IPS DF 6.9 (cell line): Measurements from ENCODE around the gene FBXO48.

Experiments used
- DNase-seq: peaks from one replicate; pipeline ENCODE4 v3.0.0-alpha.2; 2013; ENCODE audit warnings: low read depth, low spot score
- H3K27ac ChIP-seq: one replicate; pipeline ENCODE4 v1.5.1; 2013; ENCODE audit warnings: low read length, control low read depth
- H3K27me3 ChIP-seq: 2 replicates; pipeline ENCODE4 v1.6.1; 2013; ENCODE audit warnings: mild to moderate bottlenecking, low read length; ENCODE audit not compliant: control insufficient read depth, insufficient read depth
- H3K36me3 ChIP-seq: 2 replicates; pipeline ENCODE4 v1.6.1; 2013; ENCODE audit warnings: low read length; ENCODE audit not compliant: control insufficient read depth, insufficient read depth
- H3K4me1 ChIP-seq: 2 replicates; pipeline ENCODE4 v1.6.1; 2013; ENCODE audit warnings: low read length; ENCODE audit not compliant: control insufficient read depth, insufficient read depth
- H3K4me3 ChIP-seq: 2 replicates; pipeline ENCODE4 v1.5.1; 2013; ENCODE audit warnings: mild to moderate bottlenecking, low read length
- H3K9me3 ChIP-seq: 2 replicates; pipeline ENCODE4 v1.6.1; 2013; ENCODE audit warnings: low read length, inconsistent platforms; ENCODE audit not compliant: control insufficient read depth, insufficient read depth
- WGBS: extraction: QIAGEN DNeasy Blood & Tissue Kit; methylation state at CpG from one replicate; pipeline ENCODE4 v1.1.7; 2013; ENCODE audit warnings: mixed read lengths, missing lambda C conversion rate; ENCODE audit not compliant: insufficient read length, insufficient coverage; 5-methylcytosine and 5-hydroxymethylcytosine counted together

FBXO48 gene

DNA sequence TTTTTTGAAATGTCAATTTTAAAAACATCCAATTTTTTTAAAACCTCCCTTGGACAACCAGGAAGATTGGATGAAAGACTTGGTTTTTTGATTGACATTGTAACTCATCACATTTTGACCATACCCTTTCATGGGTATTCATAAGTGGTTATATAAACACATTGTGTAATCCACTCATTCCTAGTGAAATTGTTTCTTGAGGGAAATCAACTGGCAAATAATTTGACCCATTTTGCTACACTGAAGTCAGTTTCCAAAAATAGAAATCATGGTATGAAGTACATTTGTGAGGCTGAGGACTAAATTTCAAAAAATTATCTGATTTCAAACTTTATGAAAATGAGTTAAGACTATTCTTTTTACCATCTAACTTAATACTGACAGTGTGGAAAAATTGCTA lies 31.5 kb downstream of the FBXO48 start:
- Histone ChIP-seq H3K27ac (no peak overlapping the region), H3K36me3 (no peaks in the 10 kb centered on the region), H3K4me3 (no peak overlapping the region), H3K4me1 (no peaks in the 10 kb centered on the region), H3K9me3 (no peaks in the 10 kb centered on the region), H3K27me3 (no peaks in the 10 kb centered on the region)
- DNase-seq: no peak

DNA sequence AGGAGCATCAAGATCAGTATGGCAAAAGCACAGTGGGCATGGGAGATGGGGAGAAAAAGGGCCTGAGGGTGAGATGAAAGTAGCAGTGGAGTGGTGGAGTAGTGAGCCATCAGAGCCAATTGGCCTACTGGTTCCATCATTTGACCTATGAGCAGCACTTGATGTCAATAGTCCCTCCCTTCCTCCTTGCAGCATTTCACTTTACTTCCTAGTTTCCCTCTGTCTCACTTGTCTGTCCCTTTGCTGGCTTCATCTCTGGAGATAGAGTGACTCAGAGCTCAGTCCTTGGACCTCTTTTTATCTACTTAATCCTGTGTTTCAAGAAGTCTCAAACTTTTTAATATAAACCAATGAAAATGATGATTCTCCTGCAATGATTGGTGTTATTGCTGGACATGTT lies 32.1 kb downstream of the FBXO48 start:
- H3K4me1 ChIP-seq: no peaks in the 10 kb centered on the region
- no peaks in the 10 kb centered on the region for H3K9me3 ChIP-seq
- no peak overlapping the region for H3K4me3 ChIP-seq
- no peaks in the 10 kb centered on the region for H3K36me3 ChIP-seq
- DNase-seq: no peak
- H3K27me3 ChIP-seq: no peaks in the 10 kb centered on the region
- H3K27ac ChIP-seq: no peak overlapping the region

DNA sequence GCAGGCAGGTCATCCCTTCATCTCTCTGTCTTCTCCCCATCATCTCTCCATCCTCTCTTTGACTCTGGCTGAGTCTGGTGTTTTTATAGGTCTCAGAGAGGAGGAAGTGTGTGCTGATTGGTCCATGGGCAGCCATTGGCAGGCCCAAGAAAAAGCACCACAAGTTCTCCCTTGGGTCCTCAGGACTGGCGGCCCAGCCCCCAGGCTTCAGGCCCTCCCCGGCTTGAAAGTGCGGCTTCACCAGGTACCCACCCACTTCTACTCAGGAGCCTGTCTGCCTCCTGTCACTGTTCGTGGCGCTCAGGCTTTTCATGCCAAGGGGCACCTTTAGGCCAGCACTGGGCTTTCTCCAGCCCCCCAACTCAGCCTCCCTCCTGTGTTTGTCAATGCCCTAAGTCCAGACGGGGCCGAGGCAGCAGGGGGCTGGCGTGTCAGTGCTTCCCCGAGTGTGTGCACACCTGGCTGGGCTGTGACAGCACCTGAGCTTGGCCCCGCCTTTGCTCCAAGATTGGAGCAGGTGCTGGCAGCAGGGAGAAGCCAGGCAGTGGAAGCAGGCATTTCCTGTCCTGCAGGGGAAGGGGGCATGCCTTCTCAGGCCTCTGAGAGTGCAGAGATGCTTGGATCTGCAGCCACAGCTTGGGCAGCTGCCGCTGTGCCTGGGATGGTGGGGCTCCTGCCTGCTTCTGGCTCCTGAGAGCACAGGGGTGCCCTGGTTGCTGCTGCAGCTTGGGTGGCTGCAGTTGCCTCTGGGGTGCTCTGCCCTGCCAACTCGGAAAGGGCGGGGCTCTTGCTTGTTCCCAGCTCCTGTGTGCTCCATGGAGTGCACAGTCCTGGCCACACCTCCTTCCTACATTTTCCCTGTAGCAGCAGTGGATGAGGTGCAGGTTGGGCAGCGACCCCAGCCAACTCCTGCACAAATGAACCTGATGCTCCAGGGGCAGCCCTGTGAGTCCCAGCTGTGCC lies 34.1 kb downstream of the FBXO48 start:
- Histone ChIP-seq H3K4me3 (no peak overlapping the region), H3K9me3 (no peaks in the 10 kb centered on the region), H3K27ac (no peak overlapping the region), H3K36me3 (no peaks in the 10 kb centered on the region), H3K4me1 (no peaks in the 10 kb centered on the region), H3K27me3 (no peaks in the 10 kb centered on the region)
- no peak for DNase-seq
- no CpG with 5 or more reads among the region's 14 CpGs for WGBS

DNA sequence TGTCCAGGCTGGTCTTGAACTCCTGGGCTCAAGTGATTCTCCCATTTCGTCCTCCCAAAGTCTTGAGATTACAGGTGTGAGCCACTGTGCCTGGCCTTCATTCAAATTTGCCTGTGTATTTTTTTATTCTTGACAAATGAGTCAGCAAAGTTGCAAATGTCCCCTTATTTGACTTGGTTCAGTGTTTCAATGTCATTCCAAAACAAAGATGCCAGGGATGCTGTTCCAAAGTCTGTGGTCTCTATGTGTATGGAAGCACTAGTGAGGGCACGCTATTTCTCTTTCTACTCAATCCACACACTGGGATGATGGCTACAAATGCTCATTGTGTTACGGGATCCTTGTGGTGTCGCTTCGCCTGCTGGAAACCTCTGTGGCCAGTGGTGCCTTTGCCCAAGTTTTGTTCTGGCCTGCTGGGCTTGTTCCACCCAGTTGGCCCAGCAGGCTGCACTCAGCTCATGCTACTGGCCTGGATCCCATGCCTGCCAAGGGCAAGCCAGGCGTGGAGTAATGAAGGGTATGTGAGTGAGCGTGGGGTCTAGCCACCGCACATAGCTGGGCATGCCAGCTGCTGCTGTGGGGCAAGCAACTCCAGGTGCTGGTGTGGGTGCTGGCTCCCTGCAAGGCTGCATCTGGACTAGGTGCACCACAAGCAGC lies 35.6 kb downstream of the FBXO48 start:
- DNase-seq: no peak
- WGBS: no CpG with 5 or more reads among the region's 8 CpGs
- Histone ChIP-seq H3K36me3 (no peaks in the 10 kb centered on the region), H3K27me3 (no peaks in the 10 kb centered on the region), H3K27ac (no peak overlapping the region), H3K4me3 (no peak overlapping the region), H3K9me3 (no peaks in the 10 kb centered on the region), H3K4me1 (no peaks in the 10 kb centered on the region)

DNA sequence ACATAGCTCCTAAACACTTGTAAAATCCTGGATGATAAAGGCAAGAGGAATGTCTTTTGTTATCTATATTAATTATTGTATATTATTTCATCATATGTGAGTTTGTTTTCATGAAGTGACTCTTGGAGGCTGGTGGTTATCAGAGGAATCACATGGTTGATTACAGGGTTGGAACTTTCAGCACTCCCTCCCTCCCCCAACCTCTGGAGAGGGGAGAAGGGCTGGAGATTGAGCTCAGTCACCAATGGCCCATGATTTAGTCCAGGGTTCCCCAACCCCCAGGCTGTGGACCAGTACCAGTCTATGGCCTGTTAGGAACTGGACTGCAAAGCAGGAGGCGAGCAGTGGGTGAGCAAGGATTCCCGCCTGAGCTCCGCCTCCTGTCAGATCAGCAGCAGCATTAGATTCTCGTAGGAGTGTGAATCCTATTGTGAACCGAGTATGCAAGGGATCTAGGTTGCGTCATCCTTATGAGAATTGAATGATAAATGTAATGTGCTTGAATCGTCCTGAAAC lies 37.7 kb downstream of the FBXO48 start:
- Histone ChIP-seq H3K27ac (no peak overlapping the region), H3K4me1 (no peaks in the 10 kb centered on the region), H3K9me3 (no peaks in the 10 kb centered on the region), H3K4me3 (no peak overlapping the region), H3K27me3 (no peaks in the 10 kb centered on the region), H3K36me3 (no peaks in the 10 kb centered on the region)
- no peak for DNase-seq
- WGBS: no CpG with 5 or more reads among the region's 7 CpGs

DNA sequence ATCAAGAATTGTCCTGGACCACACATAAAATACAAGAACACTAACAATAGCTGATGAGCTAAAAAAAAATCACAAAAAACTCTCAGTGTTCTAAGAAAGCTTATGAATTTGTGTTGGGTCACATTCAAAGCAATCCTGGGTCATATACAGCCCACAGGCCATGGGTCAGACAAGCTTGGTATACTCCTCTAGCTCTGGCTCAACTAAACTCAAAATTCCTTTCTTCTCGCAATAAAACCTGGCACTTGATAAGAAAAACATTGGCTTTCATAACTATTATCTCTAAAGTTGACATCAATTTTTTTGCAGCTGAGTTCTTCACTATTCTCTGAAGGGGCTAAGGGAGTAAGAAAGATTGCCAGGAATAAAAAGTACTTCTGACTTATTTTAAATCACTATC lies 38.3 kb downstream of the FBXO48 start:
- Histone ChIP-seq H3K4me3 (no peak overlapping the region), H3K9me3 (no peaks in the 10 kb centered on the region), H3K4me1 (no peaks in the 10 kb centered on the region), H3K36me3 (no peaks in the 10 kb centered on the region), H3K27ac (no peak overlapping the region), H3K27me3 (no peaks in the 10 kb centered on the region)
- WGBS: no CpG with 5 or more reads among the region's 1 CpG
- no peak for DNase-seq

DNA sequence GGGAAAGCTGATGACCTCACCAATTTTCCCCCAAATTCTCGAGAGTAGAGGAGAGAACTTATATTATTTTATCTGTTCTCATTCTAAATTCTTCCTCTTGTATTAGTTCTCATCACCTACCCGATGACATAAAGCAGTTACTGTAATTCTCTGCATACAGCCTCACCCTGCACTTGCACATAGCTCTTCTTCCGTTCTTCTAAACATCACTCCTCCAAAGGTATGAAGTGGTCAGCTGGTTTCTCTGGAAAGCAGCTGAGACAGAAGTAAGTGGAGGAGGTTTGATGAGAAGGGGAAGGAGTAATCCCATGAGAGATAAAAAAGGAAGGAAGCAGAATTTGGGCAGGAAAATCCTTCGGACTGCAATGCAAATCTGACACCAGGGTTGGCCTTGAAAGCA lies 39.0 kb downstream of the FBXO48 start:
- Histone ChIP-seq H3K27me3 (no peaks in the 10 kb centered on the region), H3K4me3 (no peak overlapping the region), H3K9me3 (no peaks in the 10 kb centered on the region), H3K36me3 (no peaks in the 10 kb centered on the region), H3K4me1 (no peaks in the 10 kb centered on the region), H3K27ac (no peak overlapping the region)
- DNase-seq: no peak
- no CpG with 5 or more reads among the region's 4 CpGs for WGBS

DNA sequence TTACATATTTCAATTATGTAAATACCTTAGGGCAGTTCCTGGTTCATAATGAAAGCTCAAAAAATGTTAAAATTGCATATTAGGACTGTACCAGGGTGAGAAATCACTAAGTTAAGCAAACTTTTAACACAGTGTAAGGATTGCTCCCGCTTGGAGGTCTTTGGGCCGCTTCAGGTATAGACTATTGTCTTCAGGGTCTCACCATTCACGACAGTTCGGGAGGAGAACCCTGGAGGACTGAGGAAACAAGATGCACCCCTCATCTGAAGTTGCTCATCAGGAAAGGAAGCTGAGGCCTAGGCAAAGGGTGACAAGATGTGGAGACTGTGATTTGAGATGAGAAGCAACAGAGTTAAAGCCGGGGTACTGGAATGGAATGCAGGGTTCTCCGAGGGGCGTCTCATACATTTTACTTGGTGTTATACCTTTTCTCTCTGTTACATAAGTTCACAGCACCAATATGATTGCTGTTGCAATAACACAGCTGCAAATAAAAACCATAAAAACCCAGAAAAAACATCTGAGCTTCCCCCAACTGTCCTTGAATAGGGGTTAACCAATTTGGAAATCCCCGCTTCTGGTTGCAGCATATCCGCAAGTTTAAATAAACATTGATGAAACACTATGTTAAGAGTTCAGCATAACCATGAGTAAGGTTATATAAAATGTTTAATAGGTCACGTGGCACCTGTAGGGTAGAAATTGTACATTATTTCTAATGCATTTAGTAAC lies 40.1 kb downstream of the FBXO48 start:
- no peak overlapping the region for H3K4me3 ChIP-seq
- no CpG with 5 or more reads among the region's 10 CpGs for WGBS

DNA sequence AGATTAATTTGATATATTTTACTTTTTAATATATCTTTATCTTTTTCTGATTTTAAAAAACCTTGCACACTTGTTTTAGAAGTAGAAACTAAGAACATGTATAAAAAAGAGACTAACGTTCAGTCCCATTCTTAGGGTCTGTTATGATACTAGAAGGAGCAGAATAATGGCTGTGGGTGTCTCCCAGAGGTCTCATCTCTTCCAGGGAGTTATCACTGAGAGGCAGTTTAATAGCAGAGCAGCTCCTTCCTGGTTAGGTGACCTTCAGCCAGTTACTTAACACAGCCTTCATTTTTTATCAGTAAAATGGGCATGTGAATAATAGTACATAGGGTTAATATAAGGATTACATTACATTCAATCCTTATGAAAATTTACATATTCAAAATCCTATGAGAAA lies 40.6 kb downstream of the FBXO48 start:
- Histone ChIP-seq H3K27me3 (no peaks in the 10 kb centered on the region), H3K36me3 (no peaks in the 10 kb centered on the region), H3K4me1 (no peaks in the 10 kb centered on the region), H3K4me3 (no peak overlapping the region), H3K27ac (no peak overlapping the region), H3K9me3 (no peaks in the 10 kb centered on the region)
- no CpG with 5 or more reads among the region's 1 CpG for WGBS
- DNase-seq: no peak

More for the DNA sequence above, 40.1 kb downstream of the FBXO48 start:
- no peaks in the 10 kb centered on the region for H3K36me3 ChIP-seq
- DNase-seq: no peak
- no peak overlapping the region for H3K27ac ChIP-seq
- no peaks in the 10 kb centered on the region for H3K4me1 ChIP-seq
- no peaks in the 10 kb centered on the region for H3K9me3 ChIP-seq
- H3K27me3 ChIP-seq: no peaks in the 10 kb centered on the region

DNA sequence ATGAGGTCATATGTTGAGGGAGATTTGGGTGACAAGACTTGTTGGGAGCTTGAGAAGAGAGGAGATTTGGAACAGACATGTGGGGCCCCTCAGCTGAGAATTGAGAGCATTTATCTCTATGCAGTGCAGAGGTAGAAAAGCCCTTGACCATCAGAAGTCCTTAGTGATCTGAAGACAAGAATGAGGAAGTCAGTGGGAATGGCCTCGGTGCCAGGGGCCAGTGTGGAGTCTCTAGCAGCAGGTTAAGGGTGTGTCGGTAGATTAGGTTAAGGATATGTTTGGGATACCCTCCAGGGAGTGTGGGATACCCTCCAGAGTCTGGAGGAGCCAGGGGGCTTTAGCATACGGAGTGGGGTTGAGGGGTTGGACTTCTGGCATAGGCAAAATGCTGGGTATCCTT lies 41.6 kb downstream of the FBXO48 start:
- H3K4me3 ChIP-seq: no peak overlapping the region
- WGBS: no CpG with 5 or more reads among the region's 3 CpGs
- H3K27ac ChIP-seq: no peak overlapping the region
- H3K9me3 ChIP-seq: no peaks in the 10 kb centered on the region
- no peaks in the 10 kb centered on the region for H3K27me3 ChIP-seq
- DNase-seq: no peak
- no peaks in the 10 kb centered on the region for H3K4me1 ChIP-seq
- no peaks in the 10 kb centered on the region for H3K36me3 ChIP-seq
